ENCODE measurements around the gene SUGT1. TPM values are rescaled to one million over a fixed set of nuclear protein-coding genes. Genes with fewer than 3 reads are reported as not detected.

The SUGT1 gene
- total RNA-seq, 1 donor from 2014 or later, result 40.9 TPM

GRCh38 chr13:52737965-52738364, 85.3 kb downstream of the SUGT1 start:
- no peak for DNase-seq (ENCODE audit: low spot score)

- no peak for DNase-seq (ENCODE audit: low spot score)
Measured at GRCh38 chr13:52738719-52739467, 86.3 kb downstream of the SUGT1 start.

- DNase-seq (ENCODE audit: low spot score), result no peak
Measured at GRCh38 chr13:52739468-52740071, 86.9 kb downstream of the SUGT1 start, which contains the start of gene CNMD. Gene CNMD, minus strand, starts transcription at chr13:52739820. Its CDS starts 119 bp downstream, at chr13:52739701.

DNA sequence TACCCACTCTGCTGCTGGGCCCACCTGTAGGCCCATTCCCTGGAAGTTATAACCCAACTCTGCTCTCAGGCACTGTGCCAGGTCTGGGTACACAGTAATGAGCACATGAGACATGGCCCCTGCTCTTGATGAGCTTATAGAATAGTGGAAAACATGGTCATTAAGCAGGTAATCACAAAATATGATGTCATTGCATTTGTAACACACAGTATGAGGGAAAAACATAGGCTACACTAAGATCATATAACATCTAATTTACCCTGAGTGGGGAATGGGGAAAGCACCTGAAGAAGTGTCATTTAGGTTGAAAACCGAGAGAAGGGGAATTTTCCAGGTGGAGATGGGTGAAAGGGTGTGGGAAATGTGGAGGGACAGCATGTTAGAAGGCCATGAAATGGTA, 90.9 kb downstream of the SUGT1 start:
- no peak for DNase-seq (ENCODE audit: low spot score)

DNA sequence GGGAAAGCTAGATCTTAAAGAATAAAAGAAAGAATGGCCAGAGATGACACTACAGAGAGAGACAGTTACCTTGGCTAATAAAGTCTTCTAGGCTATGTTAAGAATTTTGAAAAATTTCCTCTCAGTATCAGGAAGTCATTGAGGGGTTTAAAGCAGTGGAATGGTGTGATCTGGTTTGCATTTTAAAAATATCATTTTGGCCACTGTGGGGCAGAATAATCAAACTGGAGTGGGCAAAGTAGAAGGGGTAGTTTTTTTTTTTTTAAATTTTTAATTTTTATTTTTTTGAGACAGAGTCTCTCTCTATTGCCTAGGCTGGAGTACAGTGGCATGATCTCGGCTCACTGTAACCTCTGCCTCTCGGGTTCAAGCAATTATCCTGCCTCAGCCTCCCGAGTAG, 91.4 kb downstream of the SUGT1 start:
- DNase-seq (ENCODE audit: low spot score), result no peak

- DNase-seq (ENCODE audit: low spot score), result no peak
Measured at GRCh38 chr13:52744842-52745375, 92.3 kb downstream of the SUGT1 start.

- DNase-seq (ENCODE audit: low spot score), result no peak
Measured at GRCh38 chr13:52746141-52746540, 93.5 kb downstream of the SUGT1 start.

- DNase-seq (ENCODE audit: low spot score), result no peak
Measured at GRCh38 chr13:52749419-52749818, 96.8 kb downstream of the SUGT1 start.

Other genes with a start within 250 kb of the SUGT1 start
- 6.0 TPM for gene THSD1, start 246.7 kb upstream of the SUGT1 start, total RNA-seq
- gene VPS36, start 202.2 kb upstream of the SUGT1 start, total RNA-seq, result 64.2 TPM
- 7.9 TPM for gene CKAP2, start 197.4 kb upstream of the SUGT1 start, total RNA-seq
- gene HNRNPA1L2, start 10.4 kb upstream of the SUGT1 start, total RNA-seq, result 11.4 TPM
- not detected for gene CNMD, start 87.0 kb downstream of the SUGT1 start, total RNA-seq
- gene PCDH8, start 195.8 kb downstream of the SUGT1 start, total RNA-seq, result not detected

All from ureter (tissue), 1 donor.